ENCODE results near the gene ULK4. TPM values are rescaled to one million over a fixed set of nuclear protein-coding genes. Genes with fewer than 3 reads are reported as not detected.

The ULK4 gene
- total RNA-seq, 1 experiment from 2014 or later, result 6.3 TPM

- TF ChIP-seq CTCF (IDR thresholded peaks at IDR 0.05 in 2 of 3, conservative IDR thresholded peaks at IDR 0.05 in 1 of 3; ENCODE audit: borderline replicate concordance in 1 of 3, insufficient read depth in 1 of 3, low read depth in 2 of 3, low read length in 2 of 3) (no peak), SP1 (IDR thresholded peaks at IDR 0.05; ENCODE audit: low read depth) (no peak), ELF1 (IDR thresholded peaks at IDR 0.05; ENCODE audit: borderline replicate concordance, low read depth) (no peak)
Measured at GRCh38 chr3:41715376-41715775, 246.5 kb downstream of the ULK4 start (continued).

GRCh38 chr3:41711651-41712050 is 250.3 kb downstream of the ULK4 start:
- Histone ChIP-seq H3K27me3 (ENCODE audit: insufficient read depth, low read length) (no peaks in the 10 kb centered on the region), H3K4me2 (ENCODE audit: low read length) (no peak overlapping the region), H2AFZ (ENCODE audit: low read depth, low read length, poor library complexity, severe bottlenecking) (no peak overlapping the region), H3K27ac (ENCODE audit: low read depth, low read length) (no peak overlapping the region), H3K4me3 (replicated peaks in 1 of 2; ENCODE audit: low read depth in 1 of 2, low read length in 2 of 2) (no peak overlapping the region), H3K79me2 (ENCODE audit: insufficient read depth, low read length) (no peaks in the 10 kb centered on the region), H3K9me3 (ENCODE audit: control insufficient read depth in 1 of 2, insufficient read depth in 1 of 2, low read depth in 1 of 2, low read length in 2 of 2) (no peaks in the 10 kb centered on the region), H3K4me1 (ENCODE audit: control insufficient read depth in 1 of 2, insufficient read depth in 2 of 2, low read length in 2 of 2) (peaks cover 3 to 8% of the 10 kb centered on the region in 2 experiments), H3K36me3 (ENCODE audit: control insufficient read depth in 1 of 2, insufficient read depth in 2 of 2, low read length in 2 of 2) (no peaks in the 10 kb centered on the region), H3K9me2 (ENCODE audit: insufficient read depth) (no peaks in the 10 kb centered on the region), H3K9ac (ENCODE audit: low read length) (no peak overlapping the region), H4K20me1 (ENCODE audit: insufficient read depth) (no peaks in the 10 kb centered on the region)
- RAD21 ChIA-PET (ENCODE audit: low non-redundant PET in 1 of 2, low total read pairs in 2 of 2, uncharacterized antibody in 2 of 2, unreplicated experiment in 2 of 2), result no interaction called here
- DNase-seq (ENCODE audit: low read depth, low spot score) (no peak), ATAC-seq (no peak)
- intact Hi-C loops (cut with micrococcal nuclease), result loop anchor here (10.0 kb wide), 2 partner anchors 383 to 1127 kb away; partner anchors contain the start of gene TRAK1
- no peak for TF ChIP-seq ATF3 (IDR thresholded peaks at IDR 0.05)
- no peak for TF ChIP-seq SIN3A (IDR thresholded peaks at IDR 0.05; ENCODE audit: low read depth)
- no peak for TF ChIP-seq SP1 (IDR thresholded peaks at IDR 0.05; ENCODE audit: low read depth)
- no peak for TF ChIP-seq SRF (IDR thresholded peaks at IDR 0.05; ENCODE audit: low read depth)
- TF ChIP-seq RAD21 (IDR thresholded peaks at IDR 0.05; ENCODE audit: low read depth), result no peak
- TF ChIP-seq MAX (IDR thresholded peaks at IDR 0.05), result no peak
- no peak for TF ChIP-seq ZNF274 (IDR thresholded peaks at IDR 0.05; ENCODE audit: low read depth, low read length)
- POLR2A ChIA-PET, result no interaction called here
- CTCF ChIA-PET, result no interaction called here
- no TSS peak for BruUV-seq (replicated peaks)
